A549 treated with AZD9567 at 1 μM for 4 hours (cell line): Measurements from ENCODE around the gene LZTS3. TPM values are rescaled to one million over a fixed set of nuclear protein-coding genes. Genes with fewer than 3 reads are reported as not detected.

Experiments
- total RNA-seq: library from RNA; stranded (reverse); fragments of 200-300 nt; extraction: Qiagen RNA extraction; gene quantifications from 5 replicates; pipeline ENCODE4 v1.2.3, GENCODE V29; 2022; ENCODE audit not compliant: insufficient read depth

The LZTS3 gene
- 4.0 to 4.9 TPM (median 4.2 TPM) in 5 replicates for total RNA-seq

DNA sequence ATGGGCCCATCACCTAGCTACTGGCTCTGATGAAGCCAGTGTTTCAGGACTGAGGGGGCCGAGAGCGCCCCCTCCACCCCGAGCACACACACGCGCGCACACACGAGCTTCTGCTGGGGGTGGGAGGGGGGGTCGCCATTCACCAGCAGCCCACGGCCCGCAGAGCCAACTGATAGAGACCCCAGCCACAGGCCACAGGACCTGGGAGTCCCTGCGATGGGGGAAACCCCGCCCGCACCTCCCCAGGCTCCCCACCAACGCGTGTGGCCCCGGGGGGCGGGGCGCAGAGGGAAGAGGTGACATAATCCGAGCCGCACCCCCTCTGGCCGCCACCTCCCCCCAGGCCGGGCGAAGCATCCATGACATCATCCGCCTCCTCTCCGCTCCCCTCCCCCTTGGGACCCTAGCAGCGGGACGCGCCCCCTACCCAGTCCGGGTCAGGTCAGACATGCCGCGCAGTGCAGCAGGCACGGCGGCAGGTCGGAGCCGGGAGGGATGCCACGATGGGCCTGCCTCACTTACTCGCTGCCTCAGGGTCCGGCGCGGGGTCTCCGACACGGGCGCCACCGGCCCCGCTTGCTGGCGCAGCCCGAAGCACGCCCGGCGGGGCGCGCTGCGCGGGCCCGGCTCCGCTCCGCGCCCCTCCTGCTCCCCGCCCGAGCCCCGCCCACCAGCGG lies at the start of gene LZTS3:
LZTS3 (minus strand) TSS at position 617 of the 677 bp plus-strand sequence. CDS start 6,386 bp downstream, outside the sequence.

DNA sequence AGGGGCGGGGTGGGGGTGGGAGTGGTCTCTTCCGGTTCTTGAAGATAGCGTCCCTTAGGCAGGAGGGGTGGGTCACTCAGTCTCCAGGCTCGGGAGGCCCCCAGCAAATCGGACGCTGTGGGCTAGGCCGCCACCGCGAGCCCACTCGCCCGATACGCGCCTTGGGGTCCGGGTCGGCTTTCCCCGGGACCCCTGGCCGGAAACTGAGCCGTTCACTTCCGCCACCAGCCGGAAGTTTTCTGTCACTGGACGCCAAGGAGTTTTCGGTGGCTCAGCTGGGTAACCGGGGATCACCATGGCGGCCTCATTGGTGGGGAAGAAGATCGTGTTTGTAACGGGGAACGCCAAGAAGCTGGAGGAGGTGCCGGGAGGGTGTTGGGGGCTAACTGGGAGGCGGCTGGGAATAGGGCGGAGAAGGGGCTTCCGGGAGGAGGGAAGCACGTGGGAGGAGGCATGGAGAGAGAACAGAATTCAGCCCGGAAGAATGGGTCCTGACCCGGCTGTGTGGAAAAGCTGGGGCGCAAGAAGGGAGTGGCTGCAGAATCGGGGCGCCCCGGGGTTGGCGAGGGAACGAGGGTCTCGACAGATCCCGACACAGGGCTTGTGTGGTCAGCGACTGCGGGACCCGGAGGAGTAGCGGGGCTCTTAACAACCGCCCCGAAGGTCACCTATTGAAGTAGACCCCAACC lies 36.1 kb upstream of the LZTS3 start, which contains the start of gene ITPA:
ITPA (plus strand) TSS at position 242 of the 689 bp plus-strand sequence; CDS start at position 296, 54 bp downstream.

DNA sequence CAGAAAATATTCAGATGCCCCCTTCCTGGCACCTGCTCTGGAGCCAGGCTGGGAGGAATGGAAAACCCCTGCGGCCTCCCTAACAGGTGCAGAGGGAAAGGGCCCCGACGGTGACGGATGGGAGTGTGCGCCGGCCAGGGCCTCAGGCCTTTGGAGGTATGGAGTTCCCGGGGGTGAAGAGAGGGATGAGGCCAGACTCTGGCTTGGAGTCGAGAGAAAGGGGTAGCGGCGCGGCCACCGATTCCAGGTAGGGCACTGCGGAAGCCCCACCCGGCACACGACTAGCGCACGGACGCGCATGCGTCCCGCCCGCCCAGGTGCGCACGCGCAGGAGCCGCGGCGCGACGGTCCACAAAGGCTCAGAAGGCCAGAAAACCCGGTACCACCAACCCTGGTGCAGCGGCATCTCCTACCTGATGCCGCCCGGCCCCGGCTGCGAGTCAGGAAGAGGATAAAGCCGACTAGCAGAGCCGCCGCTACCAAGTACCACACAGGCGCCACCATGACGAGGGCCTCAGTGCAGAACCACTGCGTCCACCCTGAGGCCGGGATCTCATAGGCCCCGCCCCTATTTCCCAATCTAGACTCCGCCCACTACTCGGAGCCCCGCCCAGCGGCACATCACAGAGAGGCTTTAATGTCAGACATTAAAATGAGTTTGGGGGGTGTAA lies 30.9 kb upstream of the LZTS3 start, which contains the start of gene DDRGK1:
DDRGK1 (minus strand) TSS at position 559 of the 671 bp plus-strand sequence; CDS start at position 504, 55 bp downstream.

Other genes with a start within 250 kb of the LZTS3 start
- 0.23 to 0.52 TPM (median 0.46 TPM) in 4 of 5 replicates, not detected in the other for gene GNRH2, start 129.9 kb downstream of the LZTS3 start, total RNA-seq
- gene MRPS26, start 127.5 kb downstream of the LZTS3 start, total RNA-seq, result 100 to 174 TPM (median 163 TPM) in 5 replicates
- 0.26 TPM in 1 of 5 replicates, not detected in the others for gene OXT, start 101.9 kb downstream of the LZTS3 start, total RNA-seq
- gene AVP, start 88.8 kb downstream of the LZTS3 start, total RNA-seq, result 0.20 TPM in 1 of 5 replicates, not detected in the others
- 45.9 to 57.7 TPM (median 47.3 TPM) in 5 replicates for gene FASTKD5, start 13.7 kb downstream of the LZTS3 start, total RNA-seq
- gene UBOX5, start 13.7 kb downstream of the LZTS3 start, total RNA-seq, result 4.4 to 7.9 TPM (median 5.2 TPM) in 5 replicates
- gene DDRGK1, start 31.1 kb upstream of the LZTS3 start, total RNA-seq, result 73.3 to 101 TPM (median 95.7 TPM) in 5 replicates
- gene ITPA, start 35.9 kb upstream of the LZTS3 start, total RNA-seq, result 114 to 135 TPM (median 130 TPM) in 5 replicates
- gene SLC4A11, start 65.6 kb upstream of the LZTS3 start, total RNA-seq, result 9.4 to 12.1 TPM (median 10.4 TPM) in 5 replicates
- gene DNAAF9, start 234.1 kb upstream of the LZTS3 start, total RNA-seq, result 5.3 to 7.2 TPM (median 6.3 TPM) in 5 replicates